ENCODE results near the gene CDK2AP2.

The CDK2AP2 gene

DNA sequence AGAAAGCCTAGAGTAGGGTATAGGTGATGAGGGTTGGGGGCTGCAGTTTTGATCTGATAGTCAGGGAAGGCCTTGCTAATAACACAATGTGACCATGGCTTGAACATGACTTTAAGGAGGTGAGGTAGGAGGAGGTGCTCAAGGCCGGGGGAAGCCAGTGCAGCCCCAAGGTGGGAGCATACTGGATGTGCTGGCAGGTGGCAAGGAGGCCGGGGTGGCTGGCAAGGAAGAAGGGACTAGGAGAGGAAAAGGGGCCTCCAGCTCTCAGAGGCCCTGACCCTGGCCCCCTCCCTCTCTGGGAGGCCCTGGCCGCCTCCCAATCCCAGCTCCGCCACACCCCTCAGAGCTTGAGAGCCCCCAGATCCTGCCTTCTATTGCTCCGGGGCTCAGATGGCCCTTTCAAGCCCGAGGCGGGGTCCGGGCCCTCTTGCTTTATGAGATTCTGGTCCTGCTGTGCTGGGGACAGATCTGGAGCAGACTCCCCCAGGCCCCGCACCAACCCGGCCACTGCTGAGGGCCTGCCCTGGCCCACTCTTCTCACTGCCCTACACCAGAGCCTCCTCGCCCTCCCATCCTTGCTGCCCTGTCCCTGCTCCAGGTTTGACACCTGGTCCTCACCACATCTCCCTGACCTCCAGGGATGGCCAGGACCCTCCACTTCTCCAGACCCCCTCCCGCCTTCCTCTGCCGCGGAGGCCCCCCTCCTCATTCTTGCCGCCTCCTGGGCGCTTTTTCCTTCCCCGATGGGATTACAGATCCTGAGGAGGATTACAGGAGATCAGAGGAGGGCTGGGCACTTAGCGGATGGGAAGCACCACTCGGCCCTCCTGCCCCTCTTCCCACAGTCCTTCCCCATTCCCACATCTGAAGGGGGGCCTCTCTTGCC lies 4.6 kb downstream of the CDK2AP2 start:
- no peak for DNase-seq

DNA sequence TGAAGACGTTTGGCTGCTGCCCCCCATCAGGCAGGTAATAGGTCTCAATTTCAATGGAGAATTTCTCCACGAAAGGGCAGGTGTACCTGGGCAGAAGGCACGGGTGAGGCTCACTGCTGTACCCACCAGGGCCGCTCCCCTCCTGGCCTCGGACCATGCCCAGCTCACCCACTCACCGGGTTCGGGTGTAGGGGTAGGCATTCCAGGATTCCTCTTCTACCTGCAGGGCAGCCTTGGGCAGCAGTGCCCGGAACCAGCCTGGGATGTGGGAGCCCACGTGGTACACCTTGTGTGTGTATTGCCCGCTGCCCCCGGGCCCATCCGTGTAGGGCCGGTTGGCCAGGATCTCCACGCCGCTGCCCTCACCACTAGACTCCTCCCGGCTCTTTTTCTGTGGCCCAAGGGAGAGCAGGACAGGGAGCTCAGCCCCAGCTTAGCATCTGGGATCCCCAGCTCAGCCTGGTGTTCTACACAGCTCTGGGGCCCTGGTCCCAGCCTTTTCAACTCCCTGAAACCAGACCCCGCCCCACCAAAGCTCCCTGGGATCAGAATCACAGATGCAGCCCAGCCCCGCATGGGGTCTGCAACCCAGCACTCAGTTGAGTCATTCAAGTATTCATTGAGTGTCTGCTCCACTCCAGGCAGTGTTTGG lies 5.5 kb downstream of the CDK2AP2 start:
- DNase-seq, result no peak

DNA sequence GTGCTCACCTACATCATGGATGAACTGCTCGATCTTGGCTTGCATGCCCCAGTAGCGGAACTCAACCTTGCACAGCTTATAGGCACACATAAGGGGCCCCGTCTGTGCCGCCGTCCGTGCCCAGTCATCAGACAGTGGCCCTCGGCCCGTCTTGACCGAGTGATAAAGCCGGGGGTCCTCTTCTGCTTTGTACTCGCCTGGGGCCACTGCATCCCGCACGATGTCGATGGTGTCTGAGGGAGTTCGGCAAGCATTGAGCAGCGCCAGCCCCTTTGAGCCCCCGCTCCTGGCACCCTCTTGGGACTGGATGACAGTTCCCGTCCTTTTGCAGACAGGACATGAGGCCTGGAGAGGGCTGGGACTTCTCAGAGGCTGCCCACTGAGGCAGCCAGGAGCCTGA lies 6.1 kb downstream of the CDK2AP2 start:
- DNase-seq, result no peak

DNA sequence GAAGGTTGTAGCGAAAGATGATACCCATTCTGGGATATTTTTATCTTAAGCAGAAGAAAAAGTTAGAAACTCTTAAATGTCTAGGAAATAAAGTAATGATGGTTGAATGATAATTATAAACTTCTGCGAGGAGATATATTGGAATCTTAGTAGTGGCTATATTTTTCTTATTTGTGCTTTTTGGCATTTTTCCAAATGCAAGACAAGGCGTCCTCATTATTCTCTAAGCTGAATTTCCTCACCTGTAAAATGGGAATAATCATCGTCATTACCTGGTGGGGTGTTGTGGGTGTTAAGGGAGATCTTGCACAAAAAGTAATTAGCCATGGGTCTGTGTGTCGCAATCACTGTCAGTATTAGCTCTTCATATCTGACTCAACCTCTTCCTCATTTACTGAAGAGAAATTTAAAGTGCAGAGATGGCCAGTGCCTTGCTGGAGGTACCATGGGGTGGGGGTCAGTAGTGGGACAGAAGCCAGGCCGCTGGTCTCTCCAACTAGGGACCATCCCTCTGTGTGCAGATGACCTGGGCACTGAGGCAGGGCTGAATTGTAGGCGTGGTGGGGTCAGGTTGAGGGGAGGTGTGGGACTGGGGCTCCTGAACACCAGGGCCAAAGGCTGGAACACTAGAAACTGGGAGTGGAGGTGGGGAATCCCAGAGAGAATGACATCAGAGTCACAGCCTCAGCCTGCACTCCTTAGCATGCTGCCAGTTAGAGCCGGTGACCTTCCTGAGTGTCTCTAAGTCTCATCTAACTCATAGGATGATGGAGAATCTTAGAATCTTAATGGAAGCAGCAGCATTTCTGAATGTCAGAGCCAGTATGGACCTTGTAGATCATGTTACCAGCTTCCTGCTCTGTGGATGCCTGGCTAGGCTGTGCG lies 6.9 kb downstream of the CDK2AP2 start:
- peak; percentile 1 for DNase-seq

DNA sequence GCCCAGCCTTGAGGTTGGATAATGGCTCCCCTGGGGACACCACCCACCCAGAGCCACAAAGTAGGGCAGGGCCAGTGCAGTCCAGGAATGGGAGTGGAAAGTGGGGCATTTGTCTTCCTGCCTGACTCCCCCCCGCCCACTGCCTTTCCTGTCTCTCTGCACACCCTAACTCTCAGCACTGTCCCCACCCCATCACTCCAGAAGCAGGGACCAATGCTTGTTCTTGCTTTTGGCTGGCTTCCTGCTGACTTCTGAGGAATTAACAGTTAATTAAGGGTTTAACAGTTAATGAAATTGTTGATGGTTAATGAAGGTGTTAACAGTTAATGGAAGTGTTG lies 7.5 kb downstream of the CDK2AP2 start:
- no peak for DNase-seq

DNA sequence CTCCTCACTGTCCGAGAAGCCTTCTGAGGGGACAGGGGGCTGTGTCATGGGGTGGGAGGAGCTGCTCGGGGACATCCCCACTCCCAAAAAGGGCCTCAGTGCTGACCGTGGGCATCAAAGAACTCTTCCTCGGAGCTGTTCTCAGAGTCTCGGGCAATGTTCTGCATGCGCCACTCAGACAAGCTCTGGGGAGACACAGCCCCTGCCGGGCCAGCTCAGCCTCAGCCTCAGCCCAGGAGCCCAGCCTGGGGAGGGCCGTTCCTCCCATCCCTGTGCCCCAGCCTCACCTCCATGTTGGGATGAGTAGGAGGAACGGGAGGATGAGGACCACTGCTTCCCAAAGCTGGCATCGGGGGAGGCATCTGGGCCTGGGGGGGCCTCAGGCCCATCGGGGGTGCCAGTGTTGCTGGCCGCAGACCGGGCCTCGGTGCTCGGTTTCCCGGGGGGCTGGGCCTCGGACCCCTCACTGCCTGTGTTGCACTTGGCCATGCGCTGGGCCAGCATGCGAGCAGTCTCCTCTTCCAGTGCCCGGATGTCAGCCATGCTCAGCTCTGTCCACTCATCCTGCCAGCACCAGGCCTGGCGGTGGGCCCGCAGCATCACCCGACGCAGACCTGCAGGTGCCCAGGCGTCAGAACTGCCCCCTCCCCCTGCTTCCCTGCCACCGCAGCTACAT lies 8.0 kb downstream of the CDK2AP2 start:
- no peak for DNase-seq

DNA sequence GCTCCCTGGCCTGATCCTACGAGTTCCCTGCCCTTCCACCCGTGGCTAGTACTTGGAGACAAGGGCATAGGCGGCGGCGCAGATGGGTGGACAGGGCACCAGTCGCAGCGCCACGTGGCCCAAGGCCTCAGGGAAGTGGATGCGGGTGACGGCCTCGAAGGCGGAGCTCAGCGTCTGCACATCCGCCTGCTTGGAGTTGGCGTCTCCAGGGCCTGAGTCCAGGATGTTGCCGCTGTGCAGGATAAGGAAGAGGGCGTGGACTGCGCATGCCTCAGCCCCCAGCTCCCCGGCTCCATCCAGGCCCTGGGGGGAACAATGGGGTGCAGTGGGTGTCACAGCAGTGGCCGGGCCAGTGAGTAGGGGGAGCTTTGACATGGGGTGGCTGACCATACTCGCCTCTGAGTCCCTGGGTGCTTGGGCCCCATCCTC lies 9.4 kb downstream of the CDK2AP2 start:
- no peak for DNase-seq

DNA sequence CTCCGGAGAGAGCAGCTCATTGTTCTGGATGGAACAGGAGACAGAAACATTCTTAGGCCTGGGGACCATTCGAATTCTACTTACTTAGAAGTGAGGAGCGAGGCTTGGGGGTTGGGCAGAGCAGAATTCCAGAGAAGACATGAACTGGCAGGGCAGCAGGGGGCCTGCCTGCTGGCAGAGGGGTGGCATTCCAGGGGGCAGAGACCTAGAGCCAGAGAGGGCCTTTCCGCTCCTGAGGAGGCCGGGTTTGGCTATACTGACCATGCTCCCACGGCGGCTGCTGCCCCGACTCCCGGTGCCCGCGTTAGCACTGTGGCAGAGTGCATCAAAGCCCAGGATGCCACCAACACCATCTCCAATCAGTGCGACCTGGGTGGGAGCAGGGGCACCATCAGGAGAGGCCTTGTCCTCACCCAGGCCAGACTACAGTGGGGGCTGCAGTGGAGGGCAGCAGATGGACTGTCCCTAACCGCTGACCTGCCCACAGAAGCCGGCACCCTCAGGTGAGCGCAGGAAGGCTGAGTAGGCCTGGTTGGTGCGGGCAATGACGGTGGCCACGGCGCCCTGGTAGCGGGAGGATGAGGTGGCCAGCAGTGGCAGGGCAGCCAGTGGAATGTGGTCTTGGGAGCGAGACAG lies 10.2 kb downstream of the CDK2AP2 start:
- no peak for DNase-seq

DNA sequence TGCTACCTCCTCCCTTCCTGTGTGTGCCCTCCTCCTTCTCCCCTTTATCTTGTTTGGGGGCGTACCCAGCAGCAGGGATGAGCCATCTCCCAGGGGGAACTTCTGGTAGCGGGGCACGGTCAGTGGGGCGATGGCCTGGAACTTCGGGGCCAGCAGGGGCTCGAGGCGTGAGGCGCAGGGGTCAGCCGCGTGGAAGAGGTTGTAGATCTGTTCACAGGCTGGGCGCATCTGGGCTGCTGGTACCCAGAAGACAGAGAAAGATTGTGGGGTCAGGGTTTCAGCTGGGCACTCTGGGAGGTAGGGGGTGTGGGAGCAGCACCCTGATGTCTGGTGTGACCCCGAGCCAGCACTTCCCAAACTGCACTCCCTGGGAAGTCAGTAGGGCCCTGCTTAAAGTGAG lies 11.8 kb downstream of the CDK2AP2 start:
- no peak for DNase-seq

DNA sequence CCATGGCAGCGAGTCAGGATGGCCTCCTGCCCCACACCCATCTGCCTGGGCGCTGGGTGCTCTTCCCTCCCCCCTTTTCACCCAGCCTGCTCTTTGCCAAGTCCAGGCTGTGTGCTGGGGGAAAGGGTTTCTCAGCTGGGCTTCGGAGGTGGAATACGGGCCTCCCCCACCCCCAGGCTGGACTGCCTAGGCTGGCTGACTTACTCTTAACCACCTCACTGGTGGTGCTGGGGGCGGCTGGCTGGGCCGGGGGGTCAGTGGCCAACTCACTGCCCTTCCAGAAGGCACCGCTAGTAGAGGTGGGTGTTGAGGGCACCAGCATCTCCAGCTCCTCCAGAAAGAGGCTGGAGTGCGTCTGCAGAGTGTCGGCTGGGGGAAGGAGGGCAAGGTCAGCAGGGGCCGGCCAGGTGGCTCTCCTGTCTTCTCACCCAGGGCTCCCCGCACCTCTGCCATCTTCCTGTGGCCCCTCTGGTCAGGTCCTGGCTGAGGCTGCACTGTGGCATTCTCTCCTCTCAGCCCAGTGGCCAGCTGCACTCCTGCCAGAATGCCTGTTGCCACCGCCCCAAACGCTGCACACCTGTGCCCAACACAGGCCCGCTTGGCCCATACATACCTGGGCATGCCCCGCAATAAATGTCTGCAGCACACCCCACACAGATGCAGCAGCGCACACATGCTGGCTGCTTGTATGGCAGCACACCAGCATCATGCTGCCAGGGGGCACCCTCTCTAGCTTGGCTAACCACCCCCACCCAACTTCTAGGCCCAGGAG lies 12.5 kb downstream of the CDK2AP2 start:
- no peak for DNase-seq

DNA sequence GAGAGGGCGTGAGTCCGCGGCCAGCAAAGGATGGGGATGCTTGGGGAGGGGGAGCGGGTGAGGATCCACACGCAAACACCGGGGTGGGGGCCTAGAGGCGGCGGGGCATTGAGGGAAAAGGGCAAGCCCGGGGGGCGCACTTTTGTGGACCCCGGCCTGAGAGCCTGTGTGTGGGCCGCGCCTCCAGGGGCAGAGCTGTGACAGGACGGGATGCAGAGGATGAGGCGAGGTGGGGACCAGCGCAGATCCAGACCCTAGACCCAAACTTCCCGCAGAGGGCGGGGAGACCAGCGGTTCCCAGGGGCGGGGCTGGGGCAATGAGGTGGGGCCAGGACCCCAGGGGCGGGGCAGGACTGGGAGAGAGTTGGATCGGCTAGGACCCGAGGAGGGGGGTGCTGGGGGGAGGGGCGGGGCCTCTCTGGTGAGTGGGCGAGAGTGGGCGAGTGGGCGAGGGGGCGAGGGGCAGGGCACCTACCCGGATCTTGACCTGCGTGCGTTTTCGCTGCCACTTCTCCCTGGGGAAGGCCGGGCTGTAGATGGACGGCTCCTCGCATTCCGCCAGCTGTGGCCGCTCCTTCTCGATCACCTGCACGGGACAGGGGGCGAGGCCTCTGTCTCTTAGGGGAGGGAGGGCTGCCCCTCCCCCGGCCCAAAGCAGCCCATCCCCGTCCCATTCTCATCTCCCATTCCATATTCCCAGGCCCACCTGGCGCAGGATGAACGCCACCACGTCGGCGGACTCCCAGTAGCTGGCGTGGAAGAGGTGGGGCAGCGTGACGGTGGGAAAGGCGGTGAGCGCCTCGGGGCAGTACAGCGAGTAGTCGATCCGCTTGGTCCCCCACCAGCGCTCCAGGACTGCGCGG lies 13.4 kb downstream of the CDK2AP2 start:
- DNase-seq, result no peak

DNA sequence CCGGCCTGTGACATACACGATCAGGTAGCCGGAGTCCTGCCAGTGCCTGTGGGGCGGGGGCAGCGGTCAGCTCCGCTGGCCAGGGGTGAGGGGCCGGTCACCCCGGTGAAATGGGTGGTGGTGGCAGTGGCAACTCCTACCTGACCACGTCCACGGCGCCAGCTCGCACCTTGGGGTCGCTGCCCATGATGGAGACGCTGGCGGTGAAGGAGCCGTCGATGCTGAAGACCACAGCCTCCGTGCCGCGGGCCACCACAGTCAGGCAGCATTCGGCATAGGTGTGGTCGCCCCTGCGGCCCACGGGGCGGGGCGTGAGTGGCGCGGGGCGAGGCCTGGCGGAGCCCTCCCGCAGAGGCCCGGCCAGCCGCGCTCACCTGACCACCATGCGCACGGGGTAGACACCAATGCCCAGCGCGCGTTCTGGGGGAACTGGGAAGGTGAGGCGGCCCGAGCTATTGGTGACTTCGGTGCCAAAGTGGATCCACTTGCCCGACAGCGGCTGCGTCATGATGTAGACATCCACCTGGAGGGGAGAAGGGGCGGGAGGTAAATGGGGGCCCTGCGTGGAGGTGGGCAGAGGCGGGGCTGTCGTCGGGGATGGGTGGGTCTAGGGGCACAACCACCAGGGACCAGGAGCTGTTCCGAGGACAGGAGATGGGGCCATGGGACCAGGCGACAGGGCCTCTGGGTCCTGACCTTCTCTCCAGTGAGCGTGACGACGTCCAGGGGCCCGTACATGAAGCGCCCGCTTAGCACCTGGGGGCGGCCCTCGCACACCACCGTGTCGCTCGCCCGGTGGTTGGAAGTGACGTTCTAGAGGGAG lies 14.2 kb downstream of the CDK2AP2 start:
- DNase-seq, result no peak

DNA sequence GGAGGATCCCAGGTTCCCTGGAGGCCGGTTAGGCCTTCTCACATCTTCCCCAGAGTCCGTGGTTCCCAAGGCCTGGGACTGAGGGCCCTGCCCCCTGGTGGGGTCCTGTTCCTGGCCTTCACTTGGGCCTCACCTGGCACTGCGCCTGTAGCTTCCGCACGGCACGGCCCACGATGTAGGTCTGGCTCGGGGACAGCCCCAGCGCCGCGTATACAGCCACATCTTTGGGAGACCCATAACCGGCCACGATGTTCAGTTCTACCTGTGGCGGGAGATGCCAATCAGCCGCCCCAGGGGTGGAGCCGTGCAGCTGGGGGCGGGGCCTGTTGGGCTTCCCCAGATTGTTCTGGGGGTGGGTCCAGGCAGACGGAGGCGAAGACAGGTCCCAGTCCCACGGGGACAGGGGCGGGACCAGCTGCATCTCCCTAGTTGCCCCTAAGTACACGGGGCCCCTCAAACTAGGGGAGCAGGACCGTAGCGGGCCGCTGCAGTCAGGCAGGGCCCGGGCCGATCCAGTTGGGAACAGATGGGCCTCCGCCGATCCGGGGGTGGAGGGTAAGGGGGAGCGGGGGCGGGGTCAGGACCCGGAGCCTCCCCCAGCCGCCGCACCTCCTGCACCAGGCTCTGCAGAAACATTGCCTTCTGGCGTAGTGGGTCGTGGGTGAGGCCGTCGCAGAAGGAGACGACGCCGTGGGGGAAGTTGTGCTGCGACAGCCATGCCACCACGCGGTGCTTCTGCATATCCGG lies 15.0 kb downstream of the CDK2AP2 start:
- no peak for DNase-seq

DNA sequence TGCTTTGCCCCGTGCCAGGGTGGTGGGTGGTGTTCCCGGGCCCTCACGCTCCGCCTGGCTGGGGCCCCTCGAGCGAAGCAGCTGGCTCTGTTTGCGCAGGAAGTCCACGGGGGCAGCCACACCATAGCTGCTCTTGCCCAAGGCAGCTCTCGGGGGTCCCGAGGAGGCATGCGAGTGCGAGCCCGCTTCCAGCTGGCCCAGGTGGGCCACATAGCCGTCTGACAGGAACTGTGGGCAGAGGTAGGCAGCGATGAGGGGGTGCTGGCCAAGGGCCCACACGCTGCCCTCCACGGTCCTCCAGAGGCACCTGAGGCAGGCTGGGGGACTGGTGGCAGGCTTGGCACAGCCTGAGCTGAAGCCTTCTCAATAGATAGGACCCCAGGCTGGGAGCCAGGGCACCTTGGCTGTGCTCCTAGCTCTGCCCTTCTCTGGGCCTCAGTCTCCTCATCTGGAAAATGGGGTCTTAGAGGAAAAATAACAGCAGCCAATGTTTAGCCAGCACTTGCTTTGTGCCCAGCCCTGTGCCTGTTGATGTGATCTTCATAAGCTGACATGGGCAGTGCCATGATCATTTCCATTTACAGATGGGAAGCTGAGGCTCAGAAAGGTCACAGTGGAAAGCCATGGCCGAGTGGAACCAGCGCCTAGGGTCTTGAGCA lies 15.8 kb downstream of the CDK2AP2 start:
- no peak for DNase-seq

DNA sequence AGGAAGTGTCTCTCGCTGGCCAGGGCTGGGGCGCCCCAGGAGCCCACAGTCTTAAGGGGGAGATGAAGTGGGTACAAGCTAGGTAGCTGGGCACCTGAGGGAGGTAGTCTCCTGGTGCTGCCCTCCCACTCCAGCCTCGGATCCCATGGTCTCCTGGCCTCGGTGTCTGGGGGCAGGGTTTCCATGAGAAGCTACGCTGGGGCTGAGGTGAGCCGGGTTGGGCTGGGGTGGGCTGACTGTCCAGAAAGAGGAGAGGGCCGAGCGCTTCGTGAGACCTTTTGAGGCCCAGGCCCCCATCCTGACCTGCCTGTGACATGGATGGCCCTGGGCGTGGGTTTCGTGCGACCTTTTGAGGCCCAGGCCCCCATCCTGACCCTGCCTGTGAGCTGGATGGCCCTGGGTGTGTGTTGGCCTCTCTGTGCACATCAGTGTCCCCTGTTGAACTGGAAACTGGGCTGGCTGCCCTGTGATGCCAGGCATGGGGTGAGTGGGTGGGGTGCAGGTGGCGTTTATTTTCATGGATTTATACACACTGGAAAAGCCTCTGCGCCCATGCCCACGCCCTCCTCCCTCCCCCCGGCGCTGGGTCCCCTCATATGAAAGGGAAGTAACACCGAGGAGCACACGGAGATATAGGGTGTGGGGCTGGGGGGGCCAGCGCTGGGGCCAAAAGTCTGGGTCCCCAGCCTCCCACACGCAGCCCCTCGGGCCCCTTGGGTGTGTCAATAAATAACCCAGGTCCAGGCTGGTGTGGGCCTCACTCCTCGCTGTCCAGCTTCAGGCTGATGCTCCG lies 16.5 kb downstream of the CDK2AP2 start:
- DNase-seq, result no peak

DNA sequence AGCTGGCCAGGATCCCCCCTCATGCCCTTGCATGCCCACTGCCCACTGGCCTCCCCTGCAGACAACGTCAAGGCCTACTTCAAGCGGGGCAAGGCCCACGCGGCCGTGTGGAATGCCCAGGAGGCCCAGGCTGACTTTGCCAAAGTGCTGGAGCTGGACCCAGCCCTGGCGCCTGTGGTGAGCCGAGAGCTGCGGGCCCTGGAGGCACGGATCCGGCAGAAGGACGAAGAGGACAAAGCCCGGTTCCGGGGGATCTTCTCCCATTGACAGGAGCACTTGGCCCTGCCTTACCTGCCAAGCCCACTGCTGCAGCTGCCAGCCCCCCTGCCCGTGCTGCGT lies 17.3 kb downstream of the CDK2AP2 start:
- DNase-seq, result no peak

DNA sequence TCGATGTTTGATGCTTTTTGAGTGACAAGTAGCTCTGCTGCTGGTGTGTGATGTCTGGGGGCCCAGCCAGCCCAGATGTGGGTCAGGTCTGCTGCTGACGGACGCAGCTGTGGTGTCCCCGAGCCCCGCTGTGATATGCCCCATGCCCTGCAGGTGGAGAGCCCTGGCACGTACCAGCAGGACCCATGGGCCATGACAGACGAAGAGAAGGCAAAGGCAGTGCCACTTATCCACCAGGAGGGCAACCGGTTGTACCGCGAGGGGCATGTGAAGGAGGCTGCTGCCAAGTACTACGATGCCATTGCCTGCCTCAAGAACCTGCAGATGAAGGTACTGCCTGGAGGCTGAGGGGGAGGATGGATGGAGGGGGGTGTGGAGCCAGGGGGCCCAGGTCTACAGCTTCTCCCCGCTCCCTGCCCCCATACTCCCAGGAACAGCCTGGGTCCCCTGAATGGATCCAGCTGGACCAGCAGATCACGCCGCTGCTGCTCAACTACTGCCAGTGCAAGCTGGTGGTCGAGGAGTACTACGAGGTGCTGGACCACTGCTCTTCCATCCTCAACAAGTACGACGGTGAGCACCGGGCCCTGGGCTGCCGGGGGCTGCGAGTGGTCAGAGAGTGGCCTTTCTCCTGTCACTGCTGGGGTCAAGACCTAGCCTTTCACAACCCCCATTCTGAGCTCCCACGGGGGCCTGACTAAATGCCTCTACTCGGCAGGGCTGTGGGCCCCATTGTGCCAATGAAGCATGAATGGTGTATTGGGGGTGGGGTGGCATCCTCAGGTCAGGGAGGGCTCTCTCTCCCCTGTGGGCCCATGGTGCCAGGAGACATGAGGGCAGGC lies 17.9 kb downstream of the CDK2AP2 start:
- DNase-seq, result no peak
